ENCODE measurements around the gene ZNF516.

Gene ZNF516

DNA sequence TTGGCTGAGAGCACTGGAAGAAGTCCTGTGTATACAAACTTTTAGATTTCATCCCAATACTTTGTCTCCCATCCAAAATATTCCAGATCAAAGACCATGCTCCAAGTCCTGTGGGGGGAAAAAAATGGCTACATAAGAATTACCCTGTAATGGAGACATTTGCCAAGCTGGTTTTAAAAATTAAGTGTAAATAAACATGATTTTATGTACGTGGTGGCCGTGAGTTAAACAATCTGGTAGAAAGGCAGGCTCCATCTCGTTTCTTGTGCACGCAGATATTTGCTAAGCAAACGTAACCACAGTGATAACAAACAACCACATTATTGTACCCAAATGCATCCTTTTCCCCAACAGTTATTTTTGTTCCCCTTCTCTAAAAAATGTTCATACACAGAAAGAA lies 176.4 kb downstream of the ZNF516 start:
- H3K9me2 ChIP-seq (ENCODE audit: low read depth, low read length): no peaks in the 10 kb centered on the region
- H3K79me2 ChIP-seq (ENCODE audit: insufficient read depth, low read length): no peaks in the 10 kb centered on the region
- H4K20me1 ChIP-seq (ENCODE audit: insufficient read depth, low read length): no peaks in the 10 kb centered on the region
- H3K27me3 ChIP-seq (ENCODE audit: insufficient read depth, low read length): no peaks in the 10 kb centered on the region
- H2AFZ ChIP-seq (ENCODE audit: low read length): no peak overlapping the region
- H3K4me2 ChIP-seq (ENCODE audit: low read length): no peak overlapping the region
- H3K36me3 ChIP-seq (ENCODE audit: insufficient read depth, low read length): no peaks in the 10 kb centered on the region
- no peaks in the 10 kb centered on the region for H3K4me1 ChIP-seq (ENCODE audit: insufficient read depth, low read length, severe bottlenecking)
- H3K9me3 ChIP-seq (ENCODE audit: low read length): no peaks in the 10 kb centered on the region
- no peak overlapping the region for H3K4me3 ChIP-seq (ENCODE audit: low read depth, low read length, poor library complexity, severe bottlenecking)
- no peaks in the 10 kb centered on the region for H3F3A ChIP-seq (ENCODE audit: insufficient read depth, low read length)
- TF ChIP-seq, protein P1, sequence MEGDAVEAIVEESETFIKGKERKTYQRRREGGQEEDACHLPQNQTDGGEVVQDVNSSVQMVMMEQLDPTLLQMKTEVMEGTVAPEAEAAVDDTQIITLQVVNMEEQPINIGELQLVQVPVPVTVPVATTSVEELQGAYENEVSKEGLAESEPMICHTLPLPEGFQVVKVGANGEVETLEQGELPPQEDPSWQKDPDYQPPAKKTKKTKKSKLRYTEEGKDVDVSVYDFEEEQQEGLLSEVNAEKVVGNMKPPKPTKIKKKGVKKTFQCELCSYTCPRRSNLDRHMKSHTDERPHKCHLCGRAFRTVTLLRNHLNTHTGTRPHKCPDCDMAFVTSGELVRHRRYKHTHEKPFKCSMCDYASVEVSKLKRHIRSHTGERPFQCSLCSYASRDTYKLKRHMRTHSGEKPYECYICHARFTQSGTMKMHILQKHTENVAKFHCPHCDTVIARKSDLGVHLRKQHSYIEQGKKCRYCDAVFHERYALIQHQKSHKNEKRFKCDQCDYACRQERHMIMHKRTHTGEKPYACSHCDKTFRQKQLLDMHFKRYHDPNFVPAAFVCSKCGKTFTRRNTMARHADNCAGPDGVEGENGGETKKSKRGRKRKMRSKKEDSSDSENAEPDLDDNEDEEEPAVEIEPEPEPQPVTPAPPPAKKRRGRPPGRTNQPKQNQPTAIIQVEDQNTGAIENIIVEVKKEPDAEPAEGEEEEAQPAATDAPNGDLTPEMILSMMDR (IDR thresholded peaks at IDR 0.05; ENCODE audit: low read length): no peak
- TF ChIP-seq EZH2 (IDR thresholded peaks at IDR 0.05; ENCODE audit: borderline replicate concordance, low read length): no peak
- H3K9ac ChIP-seq (ENCODE audit: low read length): no peak overlapping the region
- no peak overlapping the region for H3K27ac ChIP-seq (ENCODE audit: low read depth, low read length, poor library complexity, severe bottlenecking)

DNA sequence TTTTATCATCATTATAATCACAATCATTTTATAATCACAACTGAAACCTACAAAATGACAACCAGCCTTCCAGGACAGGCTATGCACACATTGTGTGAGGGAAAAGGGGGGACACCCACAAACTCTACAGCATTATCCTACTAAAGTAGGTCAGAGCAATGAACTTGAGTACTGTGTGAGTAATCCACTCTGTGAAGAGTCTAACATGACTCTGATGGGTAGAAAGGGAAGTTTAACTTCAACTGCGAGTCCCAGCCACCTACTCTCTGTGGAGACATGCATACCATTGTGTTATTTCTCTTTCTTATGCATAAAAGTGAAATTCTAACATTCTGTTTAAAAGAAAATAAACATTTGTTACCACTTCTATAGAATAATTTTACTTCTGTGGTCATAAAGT lies 177.9 kb downstream of the ZNF516 start:
- Histone ChIP-seq H3F3A (ENCODE audit: insufficient read depth, low read length) (no peaks in the 10 kb centered on the region), H3K36me3 (ENCODE audit: insufficient read depth, low read length) (no peaks in the 10 kb centered on the region), H2AFZ (ENCODE audit: low read length) (no peak overlapping the region), H3K4me1 (ENCODE audit: insufficient read depth, low read length, severe bottlenecking) (no peaks in the 10 kb centered on the region), H3K27ac (ENCODE audit: low read depth, low read length, poor library complexity, severe bottlenecking) (no peak overlapping the region), H3K4me3 (ENCODE audit: low read depth, low read length, poor library complexity, severe bottlenecking) (no peak overlapping the region), H3K9me3 (ENCODE audit: low read length) (no peaks in the 10 kb centered on the region), H4K20me1 (ENCODE audit: insufficient read depth, low read length) (no peaks in the 10 kb centered on the region), H3K9me2 (ENCODE audit: low read depth, low read length) (no peaks in the 10 kb centered on the region), H3K79me2 (ENCODE audit: insufficient read depth, low read length) (no peaks in the 10 kb centered on the region), H3K9ac (ENCODE audit: low read length) (no peak overlapping the region), H3K4me2 (ENCODE audit: low read length) (no peak overlapping the region), H3K27me3 (ENCODE audit: insufficient read depth, low read length) (no peaks in the 10 kb centered on the region)
- TF ChIP-seq EZH2 (IDR thresholded peaks at IDR 0.05; ENCODE audit: borderline replicate concordance, low read length): no peak
- TF ChIP-seq, protein P1 (IDR thresholded peaks at IDR 0.05; ENCODE audit: low read length): no peak

DNA sequence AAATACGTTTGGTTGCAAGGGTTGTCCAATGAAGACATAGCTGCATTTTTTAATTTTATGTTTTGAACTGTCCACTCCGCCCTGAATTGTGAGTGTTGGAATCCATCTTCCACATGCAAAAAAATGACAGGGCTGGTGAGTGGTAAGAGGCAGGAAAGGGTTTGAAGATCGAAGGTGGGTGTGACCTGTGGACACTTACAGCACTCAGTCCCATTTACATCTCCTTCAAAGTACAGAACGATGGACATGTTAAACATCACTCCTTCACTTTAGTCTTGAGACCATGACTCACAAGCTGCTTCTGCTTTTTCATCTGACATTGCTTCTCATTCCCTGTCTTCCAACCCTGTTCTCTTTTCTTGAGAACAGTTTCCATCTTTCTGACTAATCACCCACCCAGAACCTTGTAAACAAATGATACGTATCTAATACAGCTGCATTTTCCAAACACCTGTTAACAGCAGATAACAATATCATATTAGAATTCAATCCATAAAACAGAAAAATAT lies 179.3 kb downstream of the ZNF516 start:
- H4K20me1 ChIP-seq (ENCODE audit: insufficient read depth, low read length): no peaks in the 10 kb centered on the region
- H3K27me3 ChIP-seq (ENCODE audit: insufficient read depth, low read length): no peaks in the 10 kb centered on the region
- no peaks in the 10 kb centered on the region for H3K36me3 ChIP-seq (ENCODE audit: insufficient read depth, low read length)
- no peaks in the 10 kb centered on the region for H3K9me2 ChIP-seq (ENCODE audit: low read depth, low read length)
- H2AFZ ChIP-seq (ENCODE audit: low read length): no peak overlapping the region
- H3K4me2 ChIP-seq (ENCODE audit: low read length): no peak overlapping the region
- H3K79me2 ChIP-seq (ENCODE audit: insufficient read depth, low read length): no peaks in the 10 kb centered on the region
- H3K4me3 ChIP-seq (ENCODE audit: low read depth, low read length, poor library complexity, severe bottlenecking): no peak overlapping the region
- H3K9ac ChIP-seq (ENCODE audit: low read length): no peak overlapping the region
- TF ChIP-seq, protein P1 (IDR thresholded peaks at IDR 0.05; ENCODE audit: low read length): no peak
- no peak for TF ChIP-seq EZH2 (IDR thresholded peaks at IDR 0.05; ENCODE audit: borderline replicate concordance, low read length)
- no peaks in the 10 kb centered on the region for H3F3A ChIP-seq (ENCODE audit: insufficient read depth, low read length)
- H3K9me3 ChIP-seq (ENCODE audit: low read length): no peaks in the 10 kb centered on the region
- no peaks in the 10 kb centered on the region for H3K4me1 ChIP-seq (ENCODE audit: insufficient read depth, low read length, severe bottlenecking)
- H3K27ac ChIP-seq (ENCODE audit: low read depth, low read length, poor library complexity, severe bottlenecking): no peak overlapping the region

Data from OCI-LY1 (cell line).